HG02938 (cell line): ENCODE data around the gene ITPA.

Source experiments
- ATAC-seq: cut with Tn5 transposase; IDR thresholded peaks from one replicate; pipeline ENCODE4 v1.9.1; 2021; ENCODE audit warnings: mild to moderate bottlenecking, moderate library complexity; ENCODE audit not compliant: unreplicated experiment

The ITPA gene

DNA sequence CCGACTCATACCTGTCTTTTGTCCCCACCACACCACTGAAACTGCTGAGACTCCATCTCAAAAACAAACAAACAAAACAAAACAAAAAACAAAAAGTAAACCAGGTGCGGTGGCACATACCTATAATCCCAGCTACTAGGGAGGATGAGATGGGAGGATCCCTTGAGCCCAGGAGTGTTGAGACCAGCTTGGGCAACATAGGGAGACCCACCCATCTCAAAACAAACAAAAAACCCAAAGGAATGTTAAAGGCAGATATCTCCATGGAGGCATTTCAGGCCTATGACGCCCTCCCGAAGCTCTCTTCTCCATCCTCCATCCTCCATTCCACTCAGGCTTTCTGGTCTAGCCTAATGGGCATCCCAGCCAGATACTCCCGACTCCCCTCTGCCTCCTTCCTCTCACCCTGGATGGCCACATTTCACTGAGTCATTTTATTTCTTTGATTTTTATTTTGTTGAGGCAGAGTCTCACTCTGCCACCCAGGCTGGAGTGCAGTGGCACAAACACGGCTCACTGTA, 32.9 kb downstream of the ITPA start:
- no peak for ATAC-seq

DNA sequence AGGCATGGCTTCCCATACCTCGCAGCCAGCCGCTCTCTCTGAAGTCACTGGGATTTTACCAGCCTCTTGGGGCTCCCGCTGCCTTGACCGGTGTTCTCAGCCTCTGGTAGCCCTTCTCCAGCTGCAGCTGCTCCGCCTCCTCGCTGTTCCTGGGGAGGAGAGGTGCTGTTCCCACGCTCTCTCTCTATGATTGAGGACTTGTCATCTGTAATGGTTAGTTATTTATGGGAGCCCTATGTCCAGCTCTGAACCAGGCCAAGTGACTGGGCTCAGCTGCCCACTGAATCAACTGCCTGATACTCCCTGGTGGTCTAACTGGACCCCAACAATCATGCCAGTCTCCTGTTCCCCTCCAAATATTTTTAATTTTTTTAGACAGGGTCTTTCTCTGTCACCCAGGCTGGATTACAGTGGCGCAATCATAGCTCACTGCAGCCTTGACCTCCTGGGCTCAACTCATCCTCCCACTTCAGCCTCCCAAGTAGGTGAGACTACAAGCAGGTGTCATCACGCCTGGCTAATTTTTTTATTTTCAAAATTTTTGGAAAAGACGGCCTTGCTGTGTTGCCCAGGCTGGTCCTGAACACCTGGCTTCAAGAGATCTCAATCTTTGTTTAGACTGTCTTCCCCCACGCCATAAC, 34.5 kb downstream of the ITPA start:
- no peak for ATAC-seq

DNA sequence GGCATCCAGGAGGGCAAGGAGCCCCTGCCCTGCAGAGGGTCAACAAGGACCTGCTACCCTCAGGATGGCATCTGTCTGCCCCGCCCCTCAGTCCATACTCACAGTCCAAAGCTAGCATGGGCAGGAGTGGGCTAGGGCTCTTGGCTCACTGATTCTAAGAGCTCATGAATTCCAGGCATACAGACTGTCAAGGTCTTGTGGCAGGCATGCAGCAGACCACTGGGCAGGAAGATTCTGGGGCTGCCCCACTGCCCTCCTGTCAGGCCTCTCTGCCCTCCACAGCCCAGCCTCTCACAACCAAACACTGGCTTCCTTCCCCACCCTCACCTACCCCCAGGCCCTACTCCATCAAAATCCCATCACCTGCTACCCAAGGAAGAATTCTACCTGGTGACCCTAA, 35.3 kb downstream of the ITPA start:
- no peak for ATAC-seq

DNA sequence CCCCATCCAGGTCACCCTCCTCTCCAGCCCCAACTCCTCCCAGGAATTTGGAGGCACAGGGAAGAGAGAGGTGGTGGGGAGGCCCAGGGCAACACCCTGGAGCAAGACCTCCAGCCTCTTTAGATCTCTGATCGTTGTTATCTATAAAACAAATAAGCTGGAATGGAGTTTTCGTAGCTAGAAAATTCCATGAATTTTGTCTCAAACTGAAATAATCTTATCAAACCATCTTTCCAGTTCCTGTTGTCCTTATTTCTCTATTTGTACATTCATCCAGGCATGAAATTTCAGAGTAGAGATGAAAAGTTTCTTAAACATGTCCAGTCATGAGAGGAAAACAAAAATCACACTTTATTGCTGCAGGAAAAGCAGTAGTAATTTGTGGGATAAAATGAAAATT, 35.9 kb downstream of the ITPA start:
- ATAC-seq: no peak

DNA sequence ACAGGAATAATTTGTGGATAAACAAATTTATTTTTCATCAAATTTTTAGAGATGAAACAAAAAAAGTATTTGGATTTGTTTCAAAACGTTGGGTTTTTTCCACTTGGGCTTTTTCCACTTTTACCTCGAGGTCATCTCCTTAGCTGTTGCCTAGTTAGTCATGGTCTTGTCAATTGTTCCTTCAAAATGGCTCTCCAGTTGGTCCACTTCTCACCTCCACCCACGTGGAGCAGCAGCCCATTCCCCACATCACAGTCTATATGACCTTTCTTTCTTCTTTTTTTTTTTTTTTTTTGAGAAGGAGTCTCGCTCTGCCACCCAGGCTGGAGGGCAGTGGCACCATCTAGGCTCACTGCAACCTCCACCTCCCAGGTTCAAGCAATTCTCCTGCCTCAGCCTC, 36.4 kb downstream of the ITPA start:
- no peak for ATAC-seq

DNA sequence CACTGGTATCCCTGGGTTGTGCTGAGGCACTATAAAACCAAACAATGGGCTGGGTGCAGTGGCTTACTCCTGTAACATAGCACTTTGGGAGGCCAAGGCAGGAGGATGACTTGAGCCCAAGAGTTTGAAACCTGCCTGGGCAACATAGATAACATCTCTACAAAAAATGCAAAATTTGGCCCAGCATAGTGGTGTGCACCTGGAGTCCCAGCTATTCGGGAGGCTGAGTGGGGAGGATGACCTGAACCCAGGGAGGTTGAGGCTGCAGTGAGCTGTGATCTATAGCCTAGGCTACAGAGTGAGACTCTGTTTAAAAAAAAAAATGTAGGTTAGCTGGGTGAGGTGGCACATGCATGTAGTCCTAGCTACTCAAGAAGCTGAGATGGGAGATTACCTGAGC, 37.4 kb downstream of the ITPA start:
- no peak for ATAC-seq

DNA sequence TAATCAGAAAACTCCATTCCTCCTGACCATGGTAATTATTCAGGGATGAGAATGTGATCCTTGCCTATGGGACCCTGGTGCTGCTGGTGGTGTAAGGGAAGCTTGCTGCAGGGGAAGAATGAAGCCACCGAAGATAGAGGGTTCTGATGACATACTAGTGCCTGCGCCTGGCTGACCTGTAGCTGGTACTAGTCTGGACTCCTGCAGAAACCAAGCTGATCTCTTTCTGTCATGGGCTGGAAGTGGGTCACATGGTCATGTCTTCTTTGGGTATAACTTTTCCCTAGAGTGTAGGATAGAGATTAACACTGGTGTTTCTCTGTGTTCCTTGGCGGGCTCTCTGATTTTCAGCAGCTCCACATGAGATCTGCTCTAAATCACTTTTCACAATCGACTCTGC, 38.3 kb downstream of the ITPA start:
- ATAC-seq: no peak

DNA sequence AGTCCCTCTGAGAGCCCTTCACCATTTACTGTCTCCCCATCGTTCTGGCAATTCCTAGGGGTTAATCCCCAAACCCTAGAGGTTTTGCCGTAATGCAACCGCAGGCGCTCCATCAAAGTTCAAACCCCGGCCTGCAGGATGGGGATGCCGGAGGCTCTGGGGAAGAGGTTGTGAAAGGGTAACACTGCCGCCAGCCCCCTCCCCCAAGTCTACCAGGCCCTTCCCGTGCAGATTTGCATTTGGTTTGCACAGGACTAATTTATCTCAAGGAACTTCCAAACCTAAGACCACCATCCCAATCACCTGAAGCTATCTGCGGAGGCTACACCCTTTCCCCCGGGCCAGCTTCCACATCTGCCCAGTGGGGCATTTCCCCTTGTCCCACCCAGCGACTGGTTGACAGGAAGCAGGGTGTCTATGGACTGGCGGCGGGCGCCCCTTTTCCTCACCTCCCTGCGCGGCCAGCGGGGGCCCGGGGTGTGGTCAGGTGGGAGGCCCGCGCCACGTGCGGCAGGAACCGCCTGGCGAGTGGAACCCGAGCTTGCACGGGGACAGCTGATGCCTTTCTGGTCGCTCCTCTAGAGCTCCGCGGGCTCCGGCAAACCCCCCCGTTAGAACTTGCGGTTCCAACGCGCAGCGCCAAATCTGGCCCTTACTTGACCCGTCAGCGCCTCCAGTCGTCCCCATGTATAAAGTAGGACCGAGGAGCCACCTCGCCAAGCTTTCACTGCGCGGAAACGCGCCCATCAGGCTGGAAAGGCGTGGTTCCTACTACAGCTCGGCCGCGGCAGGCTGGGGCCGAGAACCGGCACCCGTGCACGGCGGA, 39.1 kb downstream of the ITPA start:
- ATAC-seq: no peak

DNA sequence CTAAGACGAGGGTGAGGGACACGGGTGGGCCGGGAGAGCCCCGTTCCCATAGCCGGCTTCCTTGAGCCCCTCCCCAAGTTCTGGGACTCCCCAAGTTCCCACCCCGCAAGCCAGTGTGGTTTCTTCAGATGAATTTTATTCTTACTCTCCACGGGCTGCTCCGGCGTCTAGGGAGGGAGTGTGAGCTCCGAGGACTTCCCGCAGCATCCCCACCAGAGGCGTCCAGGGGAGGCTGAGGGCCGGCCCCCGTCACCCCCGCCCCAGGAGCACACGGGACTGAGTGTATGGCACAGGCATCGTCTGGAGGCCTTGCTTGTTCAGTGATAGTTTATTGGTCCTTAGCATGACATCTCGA, 39.7 kb downstream of the ITPA start:
- ATAC-seq: no peak

DNA sequence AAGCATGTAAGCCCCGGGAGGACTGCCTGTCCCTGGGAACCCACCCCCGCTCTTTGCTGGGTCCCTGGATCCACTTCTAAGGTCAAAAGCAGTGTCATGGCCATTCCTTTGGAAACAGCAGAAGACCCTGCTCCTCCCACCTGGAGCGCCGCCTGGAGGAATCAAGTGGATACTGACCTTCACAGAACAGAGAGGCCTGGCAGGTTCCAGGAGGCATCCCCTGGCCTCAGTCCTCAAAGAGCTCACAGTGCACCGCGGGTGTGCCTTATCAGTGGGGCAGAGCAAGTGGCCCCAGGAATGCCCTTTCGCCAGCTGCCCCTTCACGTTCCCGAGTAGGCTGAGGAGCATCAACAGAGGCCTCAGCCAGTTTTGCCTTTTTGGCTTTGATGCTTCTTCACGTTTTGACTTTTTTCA, 40.8 kb downstream of the ITPA start:
- ATAC-seq: no peak

DNA sequence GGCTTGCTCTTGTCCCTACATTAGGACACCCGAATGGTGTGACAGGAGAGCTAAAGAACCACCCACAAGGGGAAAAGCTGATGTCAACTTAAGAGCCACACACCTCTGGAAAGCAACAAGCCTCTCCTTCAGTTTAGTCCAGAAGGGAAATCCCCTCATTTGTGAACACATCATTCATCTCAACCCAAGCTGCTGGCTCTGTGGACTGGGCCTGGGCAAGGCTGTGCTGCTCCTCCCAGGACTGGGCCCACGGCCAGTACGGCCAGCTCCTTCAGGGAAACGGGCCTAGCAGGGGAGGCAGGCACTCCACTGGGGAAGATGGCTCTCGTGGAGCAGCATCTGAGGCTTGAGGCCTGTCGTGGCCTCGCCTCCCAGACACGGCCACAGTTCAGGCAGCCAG, 42.5 kb downstream of the ITPA start:
- ATAC-seq: no peak

DNA sequence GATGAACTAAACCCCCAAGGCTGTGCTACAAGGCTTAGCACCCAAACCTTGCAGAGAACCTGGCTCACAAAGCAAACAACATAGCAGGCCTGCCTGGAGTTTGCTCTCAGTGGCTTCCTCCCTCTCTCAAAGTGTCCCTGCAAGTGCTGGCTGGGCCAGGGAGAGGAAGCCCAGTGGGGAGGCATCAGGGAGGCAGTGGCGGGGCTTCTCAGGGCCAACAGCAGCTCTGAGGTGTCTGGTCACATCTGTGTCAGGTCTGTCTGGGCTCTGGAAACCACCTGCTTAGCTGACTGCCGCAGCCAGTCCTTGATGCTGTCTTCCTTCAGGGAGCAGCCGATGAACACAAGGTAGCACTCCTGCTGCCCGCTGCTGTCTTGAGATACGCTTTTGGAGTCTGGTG, 46.4 kb downstream of the ITPA start:
- ATAC-seq: no peak

DNA sequence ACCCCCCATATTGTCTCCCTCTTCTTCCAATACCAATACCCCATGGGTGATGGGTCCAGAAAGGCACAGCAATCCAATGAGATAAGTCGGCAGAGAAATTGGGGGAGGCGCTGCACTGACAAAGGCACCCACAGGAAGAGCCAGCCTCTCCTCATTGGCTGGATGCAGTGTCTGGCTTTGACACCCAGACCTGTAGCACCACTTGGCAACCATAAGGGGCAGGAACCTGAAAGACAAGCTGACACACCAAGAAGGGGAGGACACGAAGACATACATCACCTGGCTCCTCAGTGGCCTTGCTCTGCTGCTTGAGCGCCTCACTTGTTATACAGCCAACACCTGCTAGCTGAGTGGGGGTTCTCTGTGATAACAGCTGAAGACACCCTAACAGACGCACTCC, 49.1 kb downstream of the ITPA start:
- no peak for ATAC-seq

DNA sequence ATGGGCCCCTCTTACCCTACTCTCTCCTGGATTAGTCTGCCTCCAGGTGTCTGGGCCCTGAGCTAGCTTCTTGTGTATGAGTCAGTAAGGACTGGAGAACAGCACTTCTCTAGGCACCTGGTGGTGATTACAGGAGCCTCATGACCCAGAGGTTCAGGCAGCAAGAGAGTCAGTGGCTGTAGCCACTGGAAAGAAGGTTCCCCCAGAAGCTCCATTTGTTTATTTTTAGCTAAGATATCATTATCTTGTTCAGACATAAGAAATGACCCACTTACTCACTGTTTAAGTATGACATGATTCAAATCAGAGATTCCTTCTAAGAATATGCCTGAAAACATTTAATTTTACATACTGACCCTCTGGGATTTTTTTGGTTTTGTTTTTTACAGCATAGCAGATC, 53.3 kb downstream of the ITPA start:
- no peak for ATAC-seq

DNA sequence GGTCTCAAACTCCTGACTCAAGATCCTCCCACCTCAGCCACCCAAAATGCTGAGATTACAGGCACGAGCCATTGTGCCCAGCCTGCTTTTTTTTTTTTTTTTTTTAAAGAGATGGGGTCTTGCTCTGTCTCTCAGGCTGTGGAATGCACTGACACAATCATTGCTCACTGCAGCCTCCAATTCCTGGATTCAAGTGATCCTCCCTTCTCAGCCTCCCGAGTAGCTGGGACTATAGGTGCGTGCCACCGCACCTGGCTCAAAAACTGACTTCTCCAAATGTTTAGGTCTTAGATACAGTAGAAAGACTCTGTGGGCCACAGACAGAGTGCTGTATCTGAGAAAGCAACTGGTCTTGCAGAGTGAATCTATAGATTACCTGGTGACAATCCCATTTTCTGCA, 60.8 kb downstream of the ITPA start:
- ATAC-seq: no peak

DNA sequence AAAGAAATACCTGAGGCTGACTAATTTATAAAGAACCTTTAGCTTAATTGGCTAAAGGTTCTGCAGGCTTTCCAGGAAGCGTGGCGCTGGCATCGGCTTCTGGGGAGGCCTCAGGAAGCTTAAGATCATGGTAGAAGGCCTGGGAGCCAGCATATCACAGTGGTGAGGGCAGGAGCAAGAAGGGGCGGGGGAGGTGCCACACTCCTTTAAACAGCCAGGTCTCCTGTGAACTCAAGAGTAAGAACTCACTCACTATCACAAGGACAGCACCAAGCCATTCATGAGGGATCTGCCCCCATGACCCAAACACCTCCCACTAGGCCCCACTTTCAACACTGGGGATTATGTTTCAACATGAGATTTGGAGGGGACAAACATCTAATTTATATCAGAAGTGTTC, 64.1 kb downstream of the ITPA start:
- no peak for ATAC-seq
